Tibial artery (tissue), 4 donors: ENCODE data around the gene ZNF780B.

Experiments
- DNase-seq, 2 donors: peaks; one replicate each; pipeline ENCODE4 v3.0.0-alpha.2; 2019
- H3K27ac ChIP-seq, 2 donors: fragments of 200-600 bp; sonication (generic) in 1 of 2; 1 replicate in 1 of 2; 2 replicates in 1 of 2; pipeline ENCODE4 v1.5.1; 2018 to 2019; ENCODE audit warnings: mild to moderate bottlenecking in 1 of 2
- H3K27me3 ChIP-seq, 2 donors: fragments of 200-600 bp; sonication (generic) in 1 of 2; one replicate each; pipeline versions ENCODE4 v1.5.1 to v1.6.0; 2016 to 2019
- H3K36me3 ChIP-seq, 3 donors: fragments of 200-600 bp; sonication (generic) in 2 of 3; one replicate each; pipeline ENCODE4 v1.5.1; 2016 to 2019; ENCODE audit warnings: mild to moderate bottlenecking in 2 of 3
- H3K4me1 ChIP-seq, 4 donors: fragments of 200-600 bp; sonication (generic) in 2 of 4; 1 replicate in 3 of 4; 2 replicates in 1 of 4; pipeline ENCODE4 v1.5.1; 2016 to 2019
- H3K4me3 ChIP-seq, 2 donors: fragments of 200-600 bp; sonication (generic) in 1 of 2; 1 replicate in 1 of 2; 2 replicates in 1 of 2; pipeline ENCODE4 v1.5.1; 2018 to 2019; ENCODE audit warnings: mild to moderate bottlenecking in 2 of 2
- H3K9me3 ChIP-seq, 3 donors: fragments of 200-600 bp; sonication (generic) in 1 of 3; one replicate each; pipeline ENCODE4 v1.5.1; 2016 to 2019
- intact Hi-C: fragments of 100-400 bp; cut with DNase I; formaldehyde crosslinking; loops from one replicate; pipeline ENCODE4 v1.15.0; 2023; ENCODE audit warnings: low total_unique reads
- TF ChIP-seq, protein P1 (sequence below), 2 experiments: fragments of 200-600 bp in 1 of 2; fragments of 450-650 bp in 1 of 2; IDR thresholded peaks; one replicate each; pipeline ENCODE4 v1.5.1; 2017 to 2019; ENCODE audit warnings: antibody characterized with exemption in 2 of 2, mild to moderate bottlenecking in 1 of 2, moderate library complexity in 1 of 2

ZNF780B gene

DNA sequence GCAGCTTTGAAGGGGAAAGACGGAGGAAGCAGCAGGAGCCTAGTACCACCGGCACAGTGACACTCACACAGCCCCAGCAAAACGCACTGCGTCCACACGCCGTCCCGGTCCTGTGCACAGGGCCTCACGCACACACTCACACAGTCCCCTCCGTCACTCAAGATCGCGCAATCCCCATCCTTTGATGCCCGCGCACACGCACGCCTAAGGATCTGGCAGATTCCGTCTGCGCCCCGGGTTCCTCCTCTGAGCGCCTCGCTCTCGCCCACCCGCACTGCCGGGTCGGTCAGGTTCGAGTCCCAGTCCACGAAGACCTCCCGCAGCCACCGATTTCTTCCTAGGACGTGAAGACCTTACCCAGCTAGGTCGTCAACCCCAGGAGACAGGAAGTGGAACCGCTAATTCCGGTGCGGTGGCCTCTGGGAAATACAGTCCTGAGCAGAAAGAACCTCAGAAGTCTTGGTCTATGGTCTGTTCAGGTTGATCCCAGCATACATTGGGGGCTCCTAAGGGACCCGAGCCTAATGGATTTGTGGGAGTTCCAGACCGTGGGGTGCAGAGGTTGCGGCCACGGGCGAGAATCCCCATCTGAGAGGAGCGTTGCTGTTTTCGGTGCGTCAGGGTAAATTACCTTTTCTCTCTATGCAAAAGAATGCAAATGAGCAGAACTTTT lies at the start of gene ZNF780B:
TSS of gene ZNF780B (minus strand) at position 400 of the 673 bp plus-strand sequence. CDS start 5,899 bp downstream, outside the sequence.
- peak; percentile 57 to 67 for DNase-seq
- Histone ChIP-seq H3K9me3 (peaks cover 1 to 47% (median 3%) of the 10 kb centered on the region in 3 donors), H3K4me1 (peaks cover 0 to 16% (median 6%) of the 10 kb centered on the region in 4 donors), H3K36me3 (peaks cover 0 to 2% (median 0%) of the 10 kb centered on the region in 3 donors), H3K27ac (peak within 1 kb of the TSS; percentile 64 to 75), H3K27me3 (no peaks in the 10 kb centered on the region), H3K4me3 (peak within 1 kb of the TSS; percentile 66 to 81)
- intact Hi-C loops, result no loop called here
- TF ChIP-seq, protein P1, sequence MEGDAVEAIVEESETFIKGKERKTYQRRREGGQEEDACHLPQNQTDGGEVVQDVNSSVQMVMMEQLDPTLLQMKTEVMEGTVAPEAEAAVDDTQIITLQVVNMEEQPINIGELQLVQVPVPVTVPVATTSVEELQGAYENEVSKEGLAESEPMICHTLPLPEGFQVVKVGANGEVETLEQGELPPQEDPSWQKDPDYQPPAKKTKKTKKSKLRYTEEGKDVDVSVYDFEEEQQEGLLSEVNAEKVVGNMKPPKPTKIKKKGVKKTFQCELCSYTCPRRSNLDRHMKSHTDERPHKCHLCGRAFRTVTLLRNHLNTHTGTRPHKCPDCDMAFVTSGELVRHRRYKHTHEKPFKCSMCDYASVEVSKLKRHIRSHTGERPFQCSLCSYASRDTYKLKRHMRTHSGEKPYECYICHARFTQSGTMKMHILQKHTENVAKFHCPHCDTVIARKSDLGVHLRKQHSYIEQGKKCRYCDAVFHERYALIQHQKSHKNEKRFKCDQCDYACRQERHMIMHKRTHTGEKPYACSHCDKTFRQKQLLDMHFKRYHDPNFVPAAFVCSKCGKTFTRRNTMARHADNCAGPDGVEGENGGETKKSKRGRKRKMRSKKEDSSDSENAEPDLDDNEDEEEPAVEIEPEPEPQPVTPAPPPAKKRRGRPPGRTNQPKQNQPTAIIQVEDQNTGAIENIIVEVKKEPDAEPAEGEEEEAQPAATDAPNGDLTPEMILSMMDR (IDR thresholded peaks at IDR 0.05), result no peak

- H3K27ac ChIP-seq, result no peak overlapping the region
- intact Hi-C loops, result no loop called here
- no peak overlapping the region for H3K4me3 ChIP-seq
- no peak for DNase-seq
- no peaks in the 10 kb centered on the region for H3K4me1 ChIP-seq
- no peaks in the 10 kb centered on the region for H3K27me3 ChIP-seq
- no peaks in the 10 kb centered on the region for H3K36me3 ChIP-seq
- no peaks in the 10 kb centered on the region for H3K9me3 ChIP-seq
- TF ChIP-seq, protein P1 (IDR thresholded peaks at IDR 0.05), result no peak
These were observed 48.7 kb upstream of the ZNF780B start for GRCh38 chr19:40104754-40105153.

GRCh38 chr19:40103600-40103999 lies 47.6 kb upstream of the ZNF780B start:
- Histone ChIP-seq H3K9me3 (no peaks in the 10 kb centered on the region), H3K27ac (no peak overlapping the region), H3K27me3 (no peaks in the 10 kb centered on the region), H3K36me3 (no peaks in the 10 kb centered on the region), H3K4me3 (no peak overlapping the region), H3K4me1 (no peaks in the 10 kb centered on the region)
- no peak for DNase-seq
- TF ChIP-seq, protein P1 (IDR thresholded peaks at IDR 0.05), result no peak
- intact Hi-C loops, result no loop called here

DNA sequence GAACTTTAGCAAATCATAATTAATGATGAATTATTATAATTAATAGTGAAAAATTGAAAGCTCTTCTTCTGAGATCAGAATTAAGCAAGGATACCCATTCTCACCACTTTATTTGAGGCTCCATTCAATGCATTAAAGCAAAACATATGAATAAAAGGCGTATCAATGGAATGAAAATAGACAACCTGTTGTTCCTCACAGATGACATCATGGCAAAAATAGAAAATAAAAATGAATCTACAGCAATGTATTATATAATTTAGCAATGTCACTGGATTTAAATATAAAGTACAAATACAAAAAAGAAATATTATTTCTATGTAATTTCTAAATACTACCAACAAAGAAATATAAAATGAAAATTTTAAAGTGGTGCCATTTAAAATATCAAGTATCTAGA lies 45.8 kb upstream of the ZNF780B start:
- DNase-seq, result no peak
- Histone ChIP-seq H3K36me3 (no peaks in the 10 kb centered on the region), H3K4me1 (no peaks in the 10 kb centered on the region), H3K27ac (no peak overlapping the region), H3K27me3 (peaks cover 0 to under 1% of the 10 kb centered on the region in 2 donors), H3K9me3 (no peaks in the 10 kb centered on the region), H3K4me3 (no peak overlapping the region)
- TF ChIP-seq, protein P1 (IDR thresholded peaks at IDR 0.05), result no peak
- intact Hi-C loops, result no loop called here

DNA sequence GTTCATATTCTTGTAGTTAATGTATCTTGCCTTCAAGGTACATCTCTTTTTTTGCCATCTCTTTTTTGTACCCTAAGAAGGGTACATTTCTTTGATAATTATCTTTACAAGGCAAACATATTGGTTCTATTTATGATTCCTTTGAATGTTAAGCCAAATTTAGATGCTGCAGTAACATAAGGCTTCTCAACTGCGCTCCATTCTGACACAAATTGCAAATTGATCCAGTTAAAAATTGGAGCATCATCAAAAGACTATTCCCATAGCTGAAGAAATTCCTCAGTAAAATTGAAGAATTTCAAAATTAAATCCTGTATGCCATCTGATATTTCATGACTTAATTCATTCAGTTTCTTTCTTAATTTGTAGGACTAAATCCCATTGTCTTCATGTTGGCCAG lies 37.4 kb upstream of the ZNF780B start:
- intact Hi-C loops, result no loop called here
- H3K36me3 ChIP-seq, result no peaks in the 10 kb centered on the region
- peaks cover 0 to 21% (median 8%) of the 10 kb centered on the region in 4 donors for H3K4me1 ChIP-seq
- H3K27ac ChIP-seq, result no peak overlapping the region
- peaks cover 0 to 19% of the 10 kb centered on the region in 2 donors for H3K27me3 ChIP-seq
- no peak for DNase-seq
- no peak overlapping the region for H3K4me3 ChIP-seq
- H3K9me3 ChIP-seq, result no peaks in the 10 kb centered on the region
- TF ChIP-seq, protein P1 (IDR thresholded peaks at IDR 0.05), result no peak
